Stomach (tissue), 4 donors: ENCODE results near the gene DCHS2.

ENCODE experiments used
- EP300 ChIP-seq: sonication (generic); formaldehyde crosslinking; IDR thresholded peaks from one replicate; pipeline ENCODE4 v1.6.1; 2017; ENCODE audit warnings: antibody characterized with exemption
- POLR2A ChIP-seq, 4 donors: fragments of 450-650 bp; IDR thresholded peaks; one replicate each; pipeline ENCODE4 v1.6.1; 2016; ENCODE audit warnings: antibody characterized with exemption in 4 of 4, control low read depth in 2 of 4, mild to moderate bottlenecking in 1 of 4, moderate library complexity in 1 of 4

DNA sequence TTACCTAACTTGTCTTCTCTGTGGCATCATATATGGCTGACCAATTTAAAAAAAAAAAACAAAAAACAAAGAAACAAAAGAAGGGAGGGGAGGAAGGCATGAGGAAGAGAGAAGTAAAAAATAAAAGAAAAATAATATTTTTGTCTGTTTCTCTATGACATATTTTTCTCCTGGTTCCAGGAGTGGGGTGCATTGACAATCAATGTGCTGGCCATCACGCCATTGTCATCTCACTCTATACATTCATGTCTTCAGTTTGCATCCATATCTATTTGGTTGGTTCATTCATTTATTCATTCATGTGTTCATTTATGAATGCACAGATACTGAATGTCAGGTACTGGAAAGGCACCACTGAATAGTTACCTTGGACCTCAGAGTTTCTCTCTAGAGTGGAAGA, 183.4 kb downstream of the DCHS2 start:
- no peak for TF ChIP-seq POLR2A (IDR thresholded peaks at IDR 0.05)
- no peak for TF ChIP-seq EP300
